OCI-LY1 (cell line): ENCODE results near the gene MARF1.

Experiments
- H2AFZ ChIP-seq: fragments of 200-600 bp; sonication (generic), shearing (Covaris generic); 2 replicates; pipeline ENCODE4 v1.6.0; 2014; ENCODE audit warnings: antibody characterized with exemption, mild to moderate bottlenecking, low read length
- H3F3A ChIP-seq: fragments of 200-600 bp; sonication (generic), shearing (Covaris generic); 2 replicates; pipeline ENCODE4 v1.6.0; 2014; ENCODE audit warnings: mild to moderate bottlenecking, antibody characterized with exemption, low read length, moderate library complexity; ENCODE audit not compliant: insufficient read depth
- H3K27ac ChIP-seq: fragments of 200-600 bp; sonication (generic); 2 replicates; pipeline ENCODE4 v1.5.1; 2014; ENCODE audit warnings: low read length, mixed run types, mild to moderate bottlenecking, low read depth; ENCODE audit not compliant: poor library complexity, severe bottlenecking
- H3K27me3 ChIP-seq: fragments of 200-600 bp; sonication (generic); 2 replicates; pipeline ENCODE4 v1.6.0; 2014; ENCODE audit warnings: antibody characterized with exemption, mild to moderate bottlenecking, low read length, moderate library complexity; ENCODE audit not compliant: insufficient read depth
- H3K36me3 ChIP-seq: fragments of 200-600 bp; sonication (generic); 2 replicates; pipeline ENCODE4 v1.6.1; 2014; ENCODE audit warnings: mild to moderate bottlenecking, antibody characterized with exemption, low read length, moderate library complexity, mixed read lengths; ENCODE audit not compliant: insufficient read depth
- H3K4me1 ChIP-seq: fragments of 200-600 bp; sonication (generic); 2 replicates; pipeline ENCODE4 v1.5.1; 2014; ENCODE audit warnings: mild to moderate bottlenecking, low read length, moderate library complexity; ENCODE audit not compliant: insufficient read depth, severe bottlenecking
- H3K4me2 ChIP-seq: fragments of 200-600 bp; sonication (generic), shearing (Covaris generic); 2 replicates; pipeline ENCODE4 v1.6.1; 2014; ENCODE audit warnings: low read length
- H3K4me3 ChIP-seq: fragments of 200-600 bp; sonication (generic); 2 replicates; pipeline ENCODE4 v1.5.1; 2014; ENCODE audit warnings: low read length, low read depth, mild to moderate bottlenecking, mixed read lengths; ENCODE audit not compliant: poor library complexity, severe bottlenecking
- H3K79me2 ChIP-seq: fragments of 200-600 bp; shearing (Covaris generic); 2 replicates; pipeline ENCODE4 v1.6.1; 2016; ENCODE audit warnings: mixed run types, low read length, mixed read lengths; ENCODE audit not compliant: insufficient read depth
- H3K9ac ChIP-seq: fragments of 200-600 bp; sonication (generic), shearing (Covaris generic); 2 replicates; pipeline ENCODE4 v1.6.1; 2014; ENCODE audit warnings: mild to moderate bottlenecking, low read length, mixed read lengths
- H3K9me2 ChIP-seq: fragments of 200-600 bp; sonication (generic), shearing (Covaris generic); 2 replicates; pipeline ENCODE4 v1.6.1; 2014; ENCODE audit warnings: low read depth, mild to moderate bottlenecking, low read length, mixed read lengths
- H3K9me3 ChIP-seq: fragments of 200-600 bp; shearing (Covaris generic); 2 replicates; pipeline ENCODE4 v1.6.1; 2014; ENCODE audit warnings: low read length, mixed read lengths
- H4K20me1 ChIP-seq: fragments of 200-600 bp; sonication (generic), shearing (Covaris generic); 2 replicates; pipeline ENCODE4 v1.6.0; 2016; ENCODE audit warnings: mild to moderate bottlenecking, low read length; ENCODE audit not compliant: insufficient read depth
- EZH2 ChIP-seq: fragments of 200-600 bp; sonication (generic), shearing (Covaris generic); IDR thresholded peaks from 2 replicates; pipeline ENCODE4 v1.8.0; 2017; ENCODE audit warnings: borderline replicate concordance, mixed run types, mild to moderate bottlenecking, antibody characterized with exemption, low read length, moderate library complexity, mixed read lengths
- TF ChIP-seq, protein P1 (sequence below): fragments of 200-600 bp; sonication (generic), shearing (Covaris generic); IDR thresholded peaks from 2 replicates; pipeline ENCODE4 v1.5.1; 2017; ENCODE audit warnings: mild to moderate bottlenecking, antibody characterized with exemption, low read length, moderate library complexity, mixed read lengths

Gene MARF1

DNA sequence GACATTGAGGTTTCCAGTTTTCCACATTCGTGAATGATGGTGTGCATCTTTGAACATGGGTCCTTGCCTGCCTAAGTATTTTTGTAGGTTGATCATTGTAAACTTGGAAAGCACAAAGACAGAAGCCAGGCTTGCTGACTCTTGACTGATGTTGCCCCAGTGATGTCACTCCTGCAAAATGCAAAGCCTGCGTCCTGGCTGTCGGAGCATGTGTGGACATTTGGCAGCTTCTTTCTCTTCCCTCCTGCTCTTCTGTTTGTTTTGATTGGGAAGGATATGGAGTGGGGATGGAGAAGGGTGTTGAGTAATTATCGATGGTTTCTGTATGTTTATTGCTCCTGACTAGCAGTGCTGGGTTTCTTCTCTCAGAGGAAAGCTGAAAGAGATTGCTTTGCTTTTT is 10.3 kb upstream of the MARF1 start:
- H3K27me3 ChIP-seq: no peaks in the 10 kb centered on the region
- H3K4me2 ChIP-seq: peak overlapping the region; percentile 80
- H4K20me1 ChIP-seq: no peaks in the 10 kb centered on the region
- H3K4me3 ChIP-seq: peak overlapping the region; percentile 79
- no peaks in the 10 kb centered on the region for H3K9me2 ChIP-seq
- H3K9me3 ChIP-seq: no peaks in the 10 kb centered on the region
- peak overlapping the region; percentile 42 for H3K27ac ChIP-seq
- peaks cover 32% of the 10 kb centered on the region for H3K36me3 ChIP-seq
- no peaks in the 10 kb centered on the region for H3F3A ChIP-seq
- H2AFZ ChIP-seq: no peak overlapping the region
- TF ChIP-seq EZH2: no peak
- TF ChIP-seq, protein P1, sequence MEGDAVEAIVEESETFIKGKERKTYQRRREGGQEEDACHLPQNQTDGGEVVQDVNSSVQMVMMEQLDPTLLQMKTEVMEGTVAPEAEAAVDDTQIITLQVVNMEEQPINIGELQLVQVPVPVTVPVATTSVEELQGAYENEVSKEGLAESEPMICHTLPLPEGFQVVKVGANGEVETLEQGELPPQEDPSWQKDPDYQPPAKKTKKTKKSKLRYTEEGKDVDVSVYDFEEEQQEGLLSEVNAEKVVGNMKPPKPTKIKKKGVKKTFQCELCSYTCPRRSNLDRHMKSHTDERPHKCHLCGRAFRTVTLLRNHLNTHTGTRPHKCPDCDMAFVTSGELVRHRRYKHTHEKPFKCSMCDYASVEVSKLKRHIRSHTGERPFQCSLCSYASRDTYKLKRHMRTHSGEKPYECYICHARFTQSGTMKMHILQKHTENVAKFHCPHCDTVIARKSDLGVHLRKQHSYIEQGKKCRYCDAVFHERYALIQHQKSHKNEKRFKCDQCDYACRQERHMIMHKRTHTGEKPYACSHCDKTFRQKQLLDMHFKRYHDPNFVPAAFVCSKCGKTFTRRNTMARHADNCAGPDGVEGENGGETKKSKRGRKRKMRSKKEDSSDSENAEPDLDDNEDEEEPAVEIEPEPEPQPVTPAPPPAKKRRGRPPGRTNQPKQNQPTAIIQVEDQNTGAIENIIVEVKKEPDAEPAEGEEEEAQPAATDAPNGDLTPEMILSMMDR: no peak
- H3K79me2 ChIP-seq: peaks cover 64% of the 10 kb centered on the region
- H3K4me1 ChIP-seq: peaks cover 47% of the 10 kb centered on the region
- no peak overlapping the region; the same call in 1 of the 2 replicates for H3K9ac ChIP-seq

DNA sequence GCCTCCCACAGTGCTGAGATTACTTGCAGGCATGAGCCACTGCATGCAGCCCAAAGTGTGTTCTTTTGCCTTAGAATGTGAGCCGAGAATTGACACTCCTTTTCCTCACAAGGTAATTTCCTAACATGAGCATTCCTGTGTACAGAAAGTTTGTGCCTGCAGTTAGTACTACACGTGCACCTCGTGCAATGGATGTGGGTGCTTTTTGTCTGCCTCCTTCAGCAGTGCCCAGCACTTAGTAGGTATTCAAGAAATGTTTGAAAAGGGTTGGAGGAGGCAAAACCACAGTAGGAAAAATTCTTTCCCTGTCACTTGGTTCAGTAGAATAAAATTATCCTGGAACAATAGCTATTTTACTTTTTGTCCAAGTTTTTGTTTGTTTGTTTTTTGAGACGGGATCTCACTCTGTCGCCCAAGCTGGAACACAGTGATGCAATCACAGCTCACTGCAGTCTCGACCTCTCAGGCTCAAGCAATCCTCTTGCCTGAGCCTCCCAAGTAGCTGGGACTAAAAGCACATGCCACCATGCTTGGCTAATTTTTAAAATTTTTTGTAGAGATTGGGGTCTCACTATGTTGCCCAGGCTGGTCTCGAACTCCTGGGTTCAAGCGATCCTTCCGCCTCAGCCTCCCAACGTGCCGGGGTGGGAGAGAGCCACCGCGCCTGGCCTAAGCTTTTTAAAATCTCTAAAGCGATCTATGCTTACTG is 9.5 kb upstream of the MARF1 start:
- Histone ChIP-seq H3K36me3 (peaks cover 32% of the 10 kb centered on the region), H3K79me2 (peaks cover 60% of the 10 kb centered on the region), H3K4me1 (peaks cover 39% of the 10 kb centered on the region), H3K9me3 (no peaks in the 10 kb centered on the region), H3K27me3 (no peaks in the 10 kb centered on the region), H3K4me3 (peak overlapping the region; percentile 79), H2AFZ (no peak overlapping the region), H3K4me2 (peak overlapping the region; percentile 80), H3K27ac (peak overlapping the region; percentile 69), H3F3A (no peaks in the 10 kb centered on the region), H4K20me1 (no peaks in the 10 kb centered on the region), H3K9me2 (no peaks in the 10 kb centered on the region), H3K9ac (no peak overlapping the region; the same call in 1 of the 2 replicates)
- TF ChIP-seq, protein P1: no peak
- no peak for TF ChIP-seq EZH2

DNA sequence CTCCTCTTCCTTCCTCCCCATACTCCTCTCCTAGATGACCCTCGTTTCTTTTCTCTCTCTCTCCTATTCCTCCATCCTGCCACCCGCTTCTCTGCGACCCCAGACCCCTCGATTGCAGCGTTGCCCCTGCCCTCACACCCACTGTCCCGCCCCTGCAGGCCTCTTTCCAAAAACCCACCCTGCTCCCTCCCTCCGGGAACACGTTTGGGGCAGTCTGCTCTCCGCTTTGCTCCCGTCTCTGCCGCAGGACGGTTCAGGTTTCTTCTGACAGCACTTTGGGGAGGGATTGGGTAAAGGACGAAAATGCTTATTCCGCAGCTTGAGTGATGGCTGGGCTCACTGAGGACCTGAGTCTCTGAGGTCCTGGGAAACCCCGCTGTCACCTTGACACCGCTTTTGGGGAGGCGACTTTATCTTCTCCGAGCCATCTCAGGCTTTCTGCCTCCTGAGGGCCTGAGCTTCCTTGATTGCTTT is 7.8 kb upstream of the MARF1 start:
- TF ChIP-seq EZH2: no peak
- TF ChIP-seq, protein P1: no peak
- no peaks in the 10 kb centered on the region for H3K27me3 ChIP-seq
- no peaks in the 10 kb centered on the region for H3F3A ChIP-seq
- H3K36me3 ChIP-seq: peaks cover 32% of the 10 kb centered on the region
- peak overlapping the region; percentile 69 for H3K27ac ChIP-seq
- peaks cover 50% of the 10 kb centered on the region for H3K79me2 ChIP-seq
- H3K9ac ChIP-seq: peak overlapping the region; percentile 98
- peak overlapping the region; percentile 79 for H3K4me3 ChIP-seq
- peak overlapping the region; percentile 80 for H3K4me2 ChIP-seq
- no peaks in the 10 kb centered on the region for H4K20me1 ChIP-seq
- H3K9me2 ChIP-seq: no peaks in the 10 kb centered on the region
- H3K4me1 ChIP-seq: peaks cover 36% of the 10 kb centered on the region
- H3K9me3 ChIP-seq: no peaks in the 10 kb centered on the region
- no peak overlapping the region for H2AFZ ChIP-seq
